Esophagus muscularis mucosa (tissue), 4 donors: ENCODE results near the gene BTBD3.

Source experiments
- EP300 ChIP-seq: sonication (generic); formaldehyde crosslinking; IDR thresholded peaks from one replicate; pipeline ENCODE4 v1.6.1; 2017; ENCODE audit warnings: antibody characterized with exemption
- POLR2A ChIP-seq: fragments of 450-650 bp; IDR thresholded peaks from one replicate; pipeline ENCODE4 v1.6.1; 2017; ENCODE audit warnings: antibody characterized with exemption, moderate library complexity, mild to moderate bottlenecking, low read depth
- POLR2AphosphoS5 ChIP-seq, 2 donors: sonication (generic); formaldehyde crosslinking; IDR thresholded peaks; one replicate each; pipeline ENCODE4 v1.6.1; 2017; ENCODE audit warnings: antibody characterized with exemption in 2 of 2
- TF ChIP-seq, protein P1 (sequence below), 3 experiments: fragments of 200-600 bp in 2 of 3; fragments of 450-650 bp in 1 of 3; sonication (generic) in 2 of 3; IDR thresholded peaks; one replicate each; pipeline ENCODE4 v1.5.1; 2017 to 2019; ENCODE audit warnings: antibody characterized with exemption in 3 of 3, mild to moderate bottlenecking in 2 of 3, moderate library complexity in 1 of 3

DNA sequence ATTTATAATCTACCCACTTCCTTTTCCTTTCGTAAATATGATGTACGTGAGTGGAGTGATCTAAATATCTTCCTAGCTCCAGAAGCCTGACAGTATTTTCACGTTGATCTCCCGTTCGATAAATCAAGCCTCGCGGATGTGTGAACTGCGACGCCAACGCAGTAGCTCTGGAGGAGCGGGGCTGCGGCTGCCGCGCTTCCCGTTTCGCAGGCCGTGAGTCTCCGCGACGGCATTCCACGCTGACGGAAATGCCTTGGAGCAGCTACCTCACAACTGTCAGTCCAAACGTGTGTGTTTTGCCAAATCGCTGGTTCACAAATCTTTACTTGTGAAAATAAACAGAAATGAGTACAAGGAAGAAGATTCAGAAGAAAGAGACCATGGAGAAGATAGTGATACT lies 41.2 kb downstream of the BTBD3 start:
- TF ChIP-seq, protein P1, sequence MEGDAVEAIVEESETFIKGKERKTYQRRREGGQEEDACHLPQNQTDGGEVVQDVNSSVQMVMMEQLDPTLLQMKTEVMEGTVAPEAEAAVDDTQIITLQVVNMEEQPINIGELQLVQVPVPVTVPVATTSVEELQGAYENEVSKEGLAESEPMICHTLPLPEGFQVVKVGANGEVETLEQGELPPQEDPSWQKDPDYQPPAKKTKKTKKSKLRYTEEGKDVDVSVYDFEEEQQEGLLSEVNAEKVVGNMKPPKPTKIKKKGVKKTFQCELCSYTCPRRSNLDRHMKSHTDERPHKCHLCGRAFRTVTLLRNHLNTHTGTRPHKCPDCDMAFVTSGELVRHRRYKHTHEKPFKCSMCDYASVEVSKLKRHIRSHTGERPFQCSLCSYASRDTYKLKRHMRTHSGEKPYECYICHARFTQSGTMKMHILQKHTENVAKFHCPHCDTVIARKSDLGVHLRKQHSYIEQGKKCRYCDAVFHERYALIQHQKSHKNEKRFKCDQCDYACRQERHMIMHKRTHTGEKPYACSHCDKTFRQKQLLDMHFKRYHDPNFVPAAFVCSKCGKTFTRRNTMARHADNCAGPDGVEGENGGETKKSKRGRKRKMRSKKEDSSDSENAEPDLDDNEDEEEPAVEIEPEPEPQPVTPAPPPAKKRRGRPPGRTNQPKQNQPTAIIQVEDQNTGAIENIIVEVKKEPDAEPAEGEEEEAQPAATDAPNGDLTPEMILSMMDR (IDR thresholded peaks at IDR 0.05) = no peak
- TF ChIP-seq EP300 (no peak), POLR2AphosphoS5 (IDR thresholded peaks at IDR 0.05) (no peak), POLR2A (no peak)
